Measurements from ENCODE around the gene ENPP6.

Gene ENPP6

DNA sequence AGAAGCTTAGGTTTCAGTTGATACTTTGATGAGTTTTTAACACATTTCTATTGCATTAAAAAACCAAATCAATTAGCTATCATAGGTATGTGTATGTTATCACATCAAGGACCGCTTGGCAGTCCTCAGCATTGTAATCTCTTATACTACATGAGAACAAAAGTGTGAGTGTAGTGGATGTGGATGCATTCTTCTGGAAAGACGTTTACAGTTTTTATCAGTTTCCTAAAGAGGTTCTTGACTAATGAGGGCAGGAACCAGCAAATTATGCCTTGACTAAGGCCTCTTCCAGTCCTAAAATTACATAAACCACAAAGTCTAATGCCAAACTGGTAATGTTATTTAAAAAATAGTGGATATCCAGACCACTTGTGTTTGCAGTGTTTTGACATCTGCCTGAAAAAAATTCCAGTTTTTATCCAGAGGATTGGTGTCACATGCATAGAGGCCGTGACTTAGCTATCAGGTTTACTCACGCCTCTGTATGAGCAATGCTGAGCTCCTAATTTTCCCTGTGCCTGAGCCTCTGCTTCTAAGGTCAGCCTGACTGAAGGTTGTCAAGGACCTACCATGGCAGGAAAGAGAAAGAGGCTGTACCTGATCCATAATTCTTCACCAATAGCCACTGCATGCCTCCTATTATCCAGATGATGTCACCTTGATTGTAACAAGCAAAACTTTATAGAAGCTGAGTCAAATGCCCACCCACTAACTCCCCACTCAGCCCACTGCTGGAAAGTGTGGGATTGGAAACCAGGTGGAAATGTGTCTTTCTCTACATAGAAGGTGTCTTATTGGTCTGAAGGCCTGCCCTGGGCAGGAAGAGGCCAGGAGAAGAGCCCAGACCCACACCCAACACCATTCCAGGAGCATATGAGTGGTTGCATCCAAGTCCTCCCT, 68.7 kb downstream of the ENPP6 start:
- H3K36me3 Mint-ChIP-seq (ENCODE audit: low read depth) = no peaks in the 10 kb centered on the region
- no peaks in the 10 kb centered on the region for H3K9me3 Mint-ChIP-seq
- TF ChIP-seq, protein P1, sequence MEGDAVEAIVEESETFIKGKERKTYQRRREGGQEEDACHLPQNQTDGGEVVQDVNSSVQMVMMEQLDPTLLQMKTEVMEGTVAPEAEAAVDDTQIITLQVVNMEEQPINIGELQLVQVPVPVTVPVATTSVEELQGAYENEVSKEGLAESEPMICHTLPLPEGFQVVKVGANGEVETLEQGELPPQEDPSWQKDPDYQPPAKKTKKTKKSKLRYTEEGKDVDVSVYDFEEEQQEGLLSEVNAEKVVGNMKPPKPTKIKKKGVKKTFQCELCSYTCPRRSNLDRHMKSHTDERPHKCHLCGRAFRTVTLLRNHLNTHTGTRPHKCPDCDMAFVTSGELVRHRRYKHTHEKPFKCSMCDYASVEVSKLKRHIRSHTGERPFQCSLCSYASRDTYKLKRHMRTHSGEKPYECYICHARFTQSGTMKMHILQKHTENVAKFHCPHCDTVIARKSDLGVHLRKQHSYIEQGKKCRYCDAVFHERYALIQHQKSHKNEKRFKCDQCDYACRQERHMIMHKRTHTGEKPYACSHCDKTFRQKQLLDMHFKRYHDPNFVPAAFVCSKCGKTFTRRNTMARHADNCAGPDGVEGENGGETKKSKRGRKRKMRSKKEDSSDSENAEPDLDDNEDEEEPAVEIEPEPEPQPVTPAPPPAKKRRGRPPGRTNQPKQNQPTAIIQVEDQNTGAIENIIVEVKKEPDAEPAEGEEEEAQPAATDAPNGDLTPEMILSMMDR (IDR thresholded peaks at IDR 0.05) = no peak
- H3K4me3 Mint-ChIP-seq = no peak overlapping the region
- peaks cover 9% of the 10 kb centered on the region for H3K4me1 Mint-ChIP-seq
- H3K27me3 Mint-ChIP-seq (ENCODE audit: low read depth, poor library complexity) = peaks cover 19% of the 10 kb centered on the region
- no peak for DNase-seq
- no peak overlapping the region for H3K27ac Mint-ChIP-seq

DNA sequence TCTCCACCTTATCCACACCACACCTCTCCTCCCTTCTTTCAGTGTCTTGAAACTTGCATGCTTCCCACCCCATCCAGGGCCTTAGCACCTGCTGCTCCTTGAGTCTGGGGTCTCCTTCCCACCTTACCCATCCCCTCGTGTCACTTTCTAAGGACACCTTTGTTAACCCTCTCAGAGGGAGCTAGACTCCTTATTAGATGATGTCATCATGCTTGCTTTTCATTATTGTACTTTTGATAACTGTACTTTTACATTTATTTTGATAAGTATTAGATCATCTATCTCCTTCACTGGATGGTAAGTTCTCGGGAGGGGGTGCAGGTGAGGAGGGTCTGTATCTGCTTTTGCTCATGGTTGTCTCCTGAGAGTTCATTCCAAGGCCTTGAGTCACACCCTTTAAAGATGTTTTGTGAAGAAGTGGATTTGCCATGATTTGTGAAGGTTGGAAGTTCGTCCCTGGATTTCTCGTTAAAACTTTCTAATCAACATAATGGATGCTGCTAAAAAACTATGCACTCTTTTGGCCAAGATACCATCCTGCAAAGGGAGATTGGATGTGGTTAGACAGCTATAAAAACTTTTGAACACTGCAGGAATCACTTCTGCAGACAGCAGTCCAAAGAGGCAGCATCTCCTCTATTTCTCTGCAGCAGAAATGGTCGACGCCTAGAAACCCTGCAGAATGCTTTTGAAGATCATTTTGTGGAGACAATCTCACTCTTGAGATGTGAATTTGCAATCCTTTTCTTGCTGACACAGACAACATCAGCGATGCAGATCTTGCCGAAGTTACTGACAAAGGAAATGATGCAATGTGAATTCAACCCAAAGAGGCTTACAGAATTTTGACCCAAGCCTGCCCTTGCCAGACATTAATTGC, 69.6 kb downstream of the ENPP6 start:
- peaks cover 14% of the 10 kb centered on the region for H3K4me1 Mint-ChIP-seq
- no peak overlapping the region for H3K27ac Mint-ChIP-seq
- H3K9me3 Mint-ChIP-seq = no peaks in the 10 kb centered on the region
- TF ChIP-seq, protein P1 (IDR thresholded peaks at IDR 0.05) = no peak
- no peaks in the 10 kb centered on the region for H3K36me3 Mint-ChIP-seq (ENCODE audit: low read depth)
- no peak for DNase-seq
- H3K27me3 Mint-ChIP-seq (ENCODE audit: low read depth, poor library complexity) = peaks cover 19% of the 10 kb centered on the region
- no peak overlapping the region for H3K4me3 Mint-ChIP-seq

DNA sequence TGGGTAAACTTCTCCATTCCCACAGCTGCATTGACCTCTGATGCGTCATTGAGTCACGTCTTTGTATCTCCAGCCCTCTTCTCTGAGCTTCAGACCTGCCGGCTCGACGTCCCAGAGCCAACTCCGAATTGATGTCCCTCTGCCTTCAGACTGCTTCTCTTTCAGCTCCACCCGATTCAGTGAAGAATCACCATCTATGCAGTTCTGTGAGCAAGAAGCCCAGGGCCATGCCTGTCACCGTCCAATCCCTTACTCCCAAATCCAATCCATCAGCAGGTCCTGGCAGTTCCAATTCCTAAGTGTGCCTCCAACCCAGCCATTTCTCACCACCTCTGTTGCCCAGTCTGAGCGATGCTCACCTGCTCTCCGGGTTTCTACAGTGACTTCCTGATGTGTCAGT, 70.7 kb downstream of the ENPP6 start:
- Mint-ChIP-seq H3K4me1 (peaks cover 20% of the 10 kb centered on the region), H3K9me3 (peaks cover 3% of the 10 kb centered on the region), H3K36me3 (ENCODE audit: low read depth) (no peaks in the 10 kb centered on the region), H3K27ac (no peak overlapping the region), H3K4me3 (no peak overlapping the region), H3K27me3 (ENCODE audit: low read depth, poor library complexity) (peaks cover 19% of the 10 kb centered on the region)
- no peak for DNase-seq
- TF ChIP-seq, protein P1 (IDR thresholded peaks at IDR 0.05) = no peak

DNA sequence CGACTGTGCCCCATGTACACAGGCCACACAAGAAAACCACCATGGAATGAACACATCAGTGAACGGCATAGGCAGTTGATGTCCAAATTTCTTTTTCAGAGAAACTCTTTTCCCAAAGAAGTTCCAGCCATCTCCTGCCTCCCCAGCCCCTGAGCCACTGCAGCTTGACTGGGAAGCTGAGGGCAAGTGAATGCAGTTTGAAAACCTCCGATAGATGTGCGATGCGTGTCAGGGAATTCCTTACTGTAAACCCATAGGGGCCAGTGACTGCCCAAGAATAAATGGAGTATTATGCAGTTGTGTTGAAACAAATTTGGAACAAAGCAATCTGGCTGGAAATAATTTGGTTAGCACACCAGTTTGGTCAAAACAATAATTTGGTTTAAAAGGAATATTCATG, 72.1 kb downstream of the ENPP6 start:
- Mint-ChIP-seq H3K36me3 (ENCODE audit: low read depth) (no peaks in the 10 kb centered on the region), H3K27ac (peak overlapping the region; percentile 17), H3K9me3 (peaks cover 15% of the 10 kb centered on the region), H3K4me1 (peaks cover 20% of the 10 kb centered on the region), H3K4me3 (no peak overlapping the region), H3K27me3 (ENCODE audit: low read depth, poor library complexity) (peaks cover 19% of the 10 kb centered on the region)
- TF ChIP-seq, protein P1 (IDR thresholded peaks at IDR 0.05) = no peak
- DNase-seq = no peak

DNA sequence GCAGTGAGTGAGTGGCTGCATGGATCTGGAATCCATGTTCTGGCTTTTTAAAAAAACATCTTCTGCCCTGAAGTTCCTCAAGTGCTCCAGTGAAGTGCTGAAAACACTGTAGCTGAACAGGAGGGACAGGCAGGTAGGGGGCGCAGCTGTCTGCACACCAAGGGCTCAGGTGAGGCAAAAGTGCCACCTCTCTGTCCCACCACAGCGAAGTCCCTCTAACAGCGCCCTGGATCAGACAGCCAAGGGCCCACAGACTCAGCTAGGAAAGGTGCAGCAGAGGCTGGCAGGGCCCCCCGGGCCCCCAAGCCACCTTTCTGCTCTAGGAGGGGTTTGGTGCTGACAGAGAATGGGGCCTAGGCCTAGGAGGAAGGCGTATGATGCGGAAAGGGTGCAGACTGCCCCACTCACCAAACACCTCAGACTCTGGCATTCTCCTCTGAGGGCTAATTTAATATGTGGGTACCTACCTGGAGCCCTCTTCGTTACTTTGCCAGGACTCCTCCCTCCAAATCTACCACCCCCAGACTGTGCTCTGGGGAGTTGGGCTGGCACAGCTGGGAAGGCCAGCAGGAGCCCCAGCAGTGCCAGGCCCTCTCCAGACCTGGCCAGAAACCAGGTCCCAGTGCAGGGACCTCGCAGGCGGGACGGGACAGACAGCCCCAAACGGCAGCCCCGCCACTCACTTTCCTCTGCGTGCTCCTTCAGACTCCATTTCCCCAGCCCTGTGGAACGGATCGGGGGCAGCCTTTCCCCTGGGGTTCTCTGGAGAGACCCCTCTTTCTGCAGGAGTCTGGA, 73.7 kb downstream of the ENPP6 start:
- TF ChIP-seq, protein P1 (IDR thresholded peaks at IDR 0.05) = no peak
- H3K36me3 Mint-ChIP-seq (ENCODE audit: low read depth) = no peaks in the 10 kb centered on the region
- H3K4me1 Mint-ChIP-seq = peaks cover 20% of the 10 kb centered on the region
- H3K27me3 Mint-ChIP-seq (ENCODE audit: low read depth, poor library complexity) = peaks cover 13% of the 10 kb centered on the region
- H3K9me3 Mint-ChIP-seq = peaks cover 23% of the 10 kb centered on the region
- DNase-seq = no peak
- no peak overlapping the region for H3K4me3 Mint-ChIP-seq
- H3K27ac Mint-ChIP-seq = no peak overlapping the region
